HCT116 (cell line): ENCODE results near the gene POR.
A peak's percentile ranks its signal among the peaks of the same experiment; 100 is the strongest.

Experiments
- CEBPB ChIP-seq: IDR thresholded peaks from 2 replicates; pipeline ENCODE4 v1.6.1; 2012; ENCODE audit warnings: low read depth
- CTCF ChIP-seq, 3 experiments: fragments of 200-600 bp in 1 of 3; sonication (generic) in 1 of 3; IDR thresholded peaks in 2 of 3; conservative IDR thresholded peaks in 1 of 3; 2 replicates each; pipeline ENCODE4 v1.5.1; 2012 to 2017; ENCODE audit warnings: low read depth in 2 of 3, low read length in 2 of 3, antibody characterized with exemption in 1 of 3, borderline replicate concordance in 1 of 3, control low read depth in 1 of 3, mild to moderate bottlenecking in 1 of 3, mixed read lengths in 1 of 3, mixed run types in 1 of 3, moderate library complexity in 1 of 3; ENCODE audit not compliant: insufficient read depth in 1 of 3
- EGR1 ChIP-seq: IDR thresholded peaks from 2 replicates; pipeline ENCODE4 v1.6.1; 2012; ENCODE audit warnings: low read depth
- EZH2 ChIP-seq: fragments of 200-600 bp; sonication (generic); IDR thresholded peaks from 2 replicates; pipeline ENCODE4 v1.6.1; 2017; ENCODE audit warnings: antibody characterized with exemption, mixed run types
- EZH2phosphoT487 ChIP-seq: fragments of 200-600 bp; IDR thresholded peaks from 2 replicates; pipeline ENCODE4 v1.6.1; 2018; ENCODE audit warnings: antibody characterized with exemption, borderline replicate concordance
- SP1 ChIP-seq: IDR thresholded peaks from 2 replicates; pipeline ENCODE4 v1.6.1; 2012; ENCODE audit warnings: low read depth

GRCh38 chr7:75994388-75995051, 79.6 kb downstream of the POR start, which contains the start of gene TMEM120A:
- TF ChIP-seq CTCF (IDR thresholded peaks at IDR 0.05 in 2 of 3, conservative IDR thresholded peaks at IDR 0.05 in 1 of 3; ENCODE audit: borderline replicate concordance in 1 of 3, insufficient read depth in 1 of 3, low read depth in 2 of 3, low read length in 2 of 3): no peak
- TF ChIP-seq EGR1: peak; percentile 87
- no peak for TF ChIP-seq CEBPB
- no peak for TF ChIP-seq EZH2
- peak; percentile 79 for TF ChIP-seq SP1
- no peak for TF ChIP-seq EZH2phosphoT487
